GM23338 (cell line): Measurements from ENCODE around the gene SUB1. TPM values are rescaled to one million over a fixed set of nuclear protein-coding genes. Genes with fewer than 3 reads are reported as not detected.

Experiments used
- ATAC-seq: fragments of 200-7000 bp; cut with Tn5 transposase; 3 replicates; pipeline ENCODE4 v1.9.1; 2020
- DNase-seq: peaks from one replicate; pipeline ENCODE4 v3.0.0-alpha.2; 2015; ENCODE audit warnings: low spot score
- H2AFZ ChIP-seq: fragments of 200-600 bp; sonication (generic); 2 replicates; pipeline ENCODE4 v1.8.0; 2016; ENCODE audit warnings: antibody characterized with exemption, mild to moderate bottlenecking, moderate library complexity
- H3F3A ChIP-seq: fragments of 200-600 bp; sonication (generic); replicated peaks from 2 replicates; pipeline ENCODE4 v1.8.0; 2017; ENCODE audit warnings: antibody characterized with exemption, mixed run types, low read depth
- H3K27ac ChIP-seq: fragments of 200-600 bp; sonication (generic); 2 replicates; pipeline ENCODE4 v1.6.1; 2016; ENCODE audit warnings: low read depth
- H3K27me3 ChIP-seq: fragments of 200-600 bp; sonication (generic); 2 replicates; pipeline ENCODE4 v1.8.0; 2016; ENCODE audit warnings: mild to moderate bottlenecking, mixed run types, moderate library complexity; ENCODE audit not compliant: insufficient read depth
- H3K36me3 ChIP-seq: fragments of 200-600 bp; sonication (generic); 2 replicates; pipeline ENCODE4 v1.8.0; 2016; ENCODE audit warnings: mild to moderate bottlenecking; ENCODE audit not compliant: insufficient read depth
- H3K4me1 ChIP-seq: fragments of 200-600 bp; sonication (generic); 2 replicates; pipeline ENCODE4 v1.8.0; 2016; ENCODE audit warnings: mild to moderate bottlenecking, moderate library complexity; ENCODE audit not compliant: insufficient read depth
- H3K4me2 ChIP-seq: fragments of 200-600 bp; sonication (generic); 2 replicates; pipeline ENCODE4 v1.7.1; 2017; ENCODE audit warnings: mixed run types
- H3K4me3 ChIP-seq: fragments of 200-600 bp; sonication (generic); 2 replicates; pipeline ENCODE4 v1.6.1; 2016; ENCODE audit warnings: mixed run types
- H3K79me2 ChIP-seq: fragments of 200-600 bp; sonication (generic); replicated peaks from 2 replicates; pipeline ENCODE4 v1.8.0; 2017; ENCODE audit warnings: mild to moderate bottlenecking; ENCODE audit not compliant: insufficient read depth
- H3K9me2 ChIP-seq: fragments of 200-600 bp; sonication (generic); 2 replicates; pipeline ENCODE4 v1.8.0; 2017; ENCODE audit not compliant: insufficient read depth
- H4K20me1 ChIP-seq: fragments of 200-600 bp; sonication (generic); replicated peaks from 2 replicates; pipeline ENCODE4 v1.8.0; 2017; ENCODE audit warnings: mild to moderate bottlenecking; ENCODE audit not compliant: insufficient read depth
- H3K27ac Mint-ChIP-seq: 2 replicates; pipeline ENCODE4 v1.8.0; 2020; ENCODE audit warnings: inconsistent platforms, mild to moderate bottlenecking, moderate library complexity, mixed read lengths
- H3K27me3 Mint-ChIP-seq: 3 replicates; pipeline ENCODE4 v1.8.0; 2022; ENCODE audit warnings: low read depth, mild to moderate bottlenecking, moderate library complexity, mixed read lengths, inconsistent platforms; ENCODE audit not compliant: insufficient read depth, poor library complexity
- H3K36me3 Mint-ChIP-seq: 3 replicates; pipeline ENCODE4 v1.8.0; 2021; ENCODE audit warnings: low read depth, mild to moderate bottlenecking, inconsistent platforms, moderate library complexity, mixed read lengths
- H3K4me1 Mint-ChIP-seq: 3 replicates; pipeline ENCODE4 v1.8.0; 2020; ENCODE audit warnings: mild to moderate bottlenecking, inconsistent platforms, mixed read lengths
- H3K4me3 Mint-ChIP-seq: 3 replicates; pipeline ENCODE4 v1.8.0; 2021; ENCODE audit warnings: moderate library complexity, mild to moderate bottlenecking, inconsistent platforms, mixed read lengths
- H3K9me3 Mint-ChIP-seq: 3 replicates; pipeline ENCODE4 v1.8.0; 2020; ENCODE audit warnings: moderate library complexity, mild to moderate bottlenecking, inconsistent platforms, mixed read lengths
- CREB1 ChIP-seq: fragments of 250-450 bp; sonication (Bioruptor Pico); IDR thresholded peaks from 2 replicates; pipeline ENCODE4 v1.5.0; 2020; ENCODE audit warnings: low read depth, mild to moderate bottlenecking, moderate library complexity
- EZH2 ChIP-seq: fragments of 200-600 bp; sonication (generic); IDR thresholded peaks from one replicate; pipeline ENCODE4 v1.8.0; 2017; ENCODE audit warnings: antibody characterized with exemption, mild to moderate bottlenecking, low read depth; ENCODE audit not compliant: unreplicated experiment
- EZH2phosphoT487 ChIP-seq: fragments of 200-600 bp; sonication (generic); IDR thresholded peaks from one replicate; pipeline ENCODE4 v1.8.1; 2018; ENCODE audit warnings: antibody characterized with exemption; ENCODE audit not compliant: unreplicated experiment
- JUNB ChIP-seq: IDR thresholded peaks from one replicate; pipeline ENCODE4 v1.6.1; 2016; ENCODE audit warnings: antibody characterized with exemption; ENCODE audit not compliant: unreplicated experiment
- NANOG ChIP-seq: IDR thresholded peaks from 2 replicates; pipeline ENCODE4 v1.6.1; 2016; ENCODE audit warnings: antibody characterized with exemption, borderline replicate concordance
- POLR2AphosphoS5 ChIP-seq: IDR thresholded peaks from 2 replicates; pipeline ENCODE4 v1.6.1; 2016; ENCODE audit warnings: antibody characterized with exemption, low read depth
- ZNF114 ChIP-seq: fragments of 250-450 bp; sonication (Bioruptor Pico); IDR thresholded peaks from 2 replicates; pipeline ENCODE4 v1.5.0; 2020; ENCODE audit warnings: mild to moderate bottlenecking, moderate library complexity
- ZNF331 ChIP-seq: fragments of 250-450 bp; sonication (Bioruptor Pico); IDR thresholded peaks from 2 replicates; pipeline ENCODE4 v1.5.0; 2020; ENCODE audit warnings: low read depth, mild to moderate bottlenecking, moderate library complexity
- polyA plus RNA-seq: library from polyadenylated mRNA; unstranded; fragments of >200 nt; fragmentation: Nextera tagmentation; extraction: Ambion mirVana; gene quantifications from 2 replicates; pipeline ENCODE4 v1.2.1, GENCODE V29; 2016
- total RNA-seq: library from RNA; depleted of rRNA; stranded (reverse); fragments of >200 nt; shearing (Covaris generic); gene quantifications from 2 replicates; pipeline ENCODE4 v1.2.3, GENCODE V29; 2014; rRNA removed
- TF ChIP-seq, protein P1 (sequence below), 2 experiments: fragments of 200-600 bp in 1 of 2; sonication (generic) in 1 of 2; conservative IDR thresholded peaks; 2 replicates each; pipeline versions ENCODE4 v1.5.1 to v1.6.1; 2016 to 2017; ENCODE audit warnings: antibody characterized with exemption in 2 of 2, low read depth in 2 of 2, mild to moderate bottlenecking in 2 of 2, moderate library complexity in 1 of 2
- TF ChIP-seq, protein P2 (sequence below): IDR thresholded peaks from 2 replicates; pipeline ENCODE4 v1.6.1; 2016; ENCODE audit warnings: antibody characterized with exemption
- TF ChIP-seq, protein P3 (sequence below): IDR thresholded peaks from one replicate; pipeline ENCODE4 v1.6.1; 2018; ENCODE audit warnings: antibody characterized with exemption; ENCODE audit not compliant: unreplicated experiment

The SUB1 gene
- total and polyA plus RNA-seq, 2 experiments from 2014 or later = 365 to 1,041 TPM

DNA sequence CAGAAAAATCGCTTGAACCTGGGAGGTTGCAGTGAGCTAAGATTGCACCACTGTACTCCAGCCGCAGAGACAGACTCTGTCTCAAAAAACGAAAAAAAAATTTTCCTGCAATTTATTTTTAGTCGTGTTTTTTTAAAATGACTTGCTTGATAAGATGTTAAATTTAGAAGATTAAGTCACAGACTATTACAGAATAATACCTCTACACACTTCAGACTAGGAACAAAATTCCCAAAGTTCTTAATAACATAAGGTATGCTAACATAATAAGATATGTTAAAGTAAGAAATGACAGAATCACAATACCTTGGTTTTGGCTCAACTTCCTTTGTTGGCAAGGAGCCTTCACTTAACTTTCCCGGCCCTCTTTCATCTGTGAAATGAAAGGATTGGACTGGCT, 66.3 kb downstream of the SUB1 start:
- Histone ChIP-seq H3K9me2 (peaks cover 3% of the 10 kb centered on the region; the same call in 1 of the 2 replicates), H3K27me3 (no peaks in the 10 kb centered on the region), H3K4me2 (no peak overlapping the region), H4K20me1 (no peaks in the 10 kb centered on the region), H2AFZ (no peak overlapping the region), H3K27ac (no peak overlapping the region), H3F3A (no peaks in the 10 kb centered on the region), H3K4me1 (no peaks in the 10 kb centered on the region), H3K4me3 (no peak overlapping the region), H3K79me2 (no peaks in the 10 kb centered on the region), H3K36me3 (no peaks in the 10 kb centered on the region)
- H3K27ac Mint-ChIP-seq = no peak overlapping the region
- ATAC-seq = no peak
- no peaks in the 10 kb centered on the region for H3K4me1 Mint-ChIP-seq
- H3K9me3 Mint-ChIP-seq = peaks cover 34% of the 10 kb centered on the region
- DNase-seq = no peak
- no peak overlapping the region for H3K4me3 Mint-ChIP-seq
- TF ChIP-seq, protein P1, sequence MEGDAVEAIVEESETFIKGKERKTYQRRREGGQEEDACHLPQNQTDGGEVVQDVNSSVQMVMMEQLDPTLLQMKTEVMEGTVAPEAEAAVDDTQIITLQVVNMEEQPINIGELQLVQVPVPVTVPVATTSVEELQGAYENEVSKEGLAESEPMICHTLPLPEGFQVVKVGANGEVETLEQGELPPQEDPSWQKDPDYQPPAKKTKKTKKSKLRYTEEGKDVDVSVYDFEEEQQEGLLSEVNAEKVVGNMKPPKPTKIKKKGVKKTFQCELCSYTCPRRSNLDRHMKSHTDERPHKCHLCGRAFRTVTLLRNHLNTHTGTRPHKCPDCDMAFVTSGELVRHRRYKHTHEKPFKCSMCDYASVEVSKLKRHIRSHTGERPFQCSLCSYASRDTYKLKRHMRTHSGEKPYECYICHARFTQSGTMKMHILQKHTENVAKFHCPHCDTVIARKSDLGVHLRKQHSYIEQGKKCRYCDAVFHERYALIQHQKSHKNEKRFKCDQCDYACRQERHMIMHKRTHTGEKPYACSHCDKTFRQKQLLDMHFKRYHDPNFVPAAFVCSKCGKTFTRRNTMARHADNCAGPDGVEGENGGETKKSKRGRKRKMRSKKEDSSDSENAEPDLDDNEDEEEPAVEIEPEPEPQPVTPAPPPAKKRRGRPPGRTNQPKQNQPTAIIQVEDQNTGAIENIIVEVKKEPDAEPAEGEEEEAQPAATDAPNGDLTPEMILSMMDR (conservative IDR thresholded peaks at IDR 0.05; ENCODE audit: low read depth in 2 of 2) = no peak
- TF ChIP-seq EZH2phosphoT487 = no peak
- no peak for TF ChIP-seq POLR2AphosphoS5
- TF ChIP-seq ZNF114 (CRISPR knock-in tag) = no peak
- TF ChIP-seq JUNB = no peak
- TF ChIP-seq CREB1 = no peak
- TF ChIP-seq, protein P2, sequence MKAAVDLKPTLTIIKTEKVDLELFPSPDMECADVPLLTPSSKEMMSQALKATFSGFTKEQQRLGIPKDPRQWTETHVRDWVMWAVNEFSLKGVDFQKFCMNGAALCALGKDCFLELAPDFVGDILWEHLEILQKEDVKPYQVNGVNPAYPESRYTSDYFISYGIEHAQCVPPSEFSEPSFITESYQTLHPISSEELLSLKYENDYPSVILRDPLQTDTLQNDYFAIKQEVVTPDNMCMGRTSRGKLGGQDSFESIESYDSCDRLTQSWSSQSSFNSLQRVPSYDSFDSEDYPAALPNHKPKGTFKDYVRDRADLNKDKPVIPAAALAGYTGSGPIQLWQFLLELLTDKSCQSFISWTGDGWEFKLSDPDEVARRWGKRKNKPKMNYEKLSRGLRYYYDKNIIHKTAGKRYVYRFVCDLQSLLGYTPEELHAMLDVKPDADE = no peak
- TF ChIP-seq EZH2 = no peak
- TF ChIP-seq, protein P3, sequence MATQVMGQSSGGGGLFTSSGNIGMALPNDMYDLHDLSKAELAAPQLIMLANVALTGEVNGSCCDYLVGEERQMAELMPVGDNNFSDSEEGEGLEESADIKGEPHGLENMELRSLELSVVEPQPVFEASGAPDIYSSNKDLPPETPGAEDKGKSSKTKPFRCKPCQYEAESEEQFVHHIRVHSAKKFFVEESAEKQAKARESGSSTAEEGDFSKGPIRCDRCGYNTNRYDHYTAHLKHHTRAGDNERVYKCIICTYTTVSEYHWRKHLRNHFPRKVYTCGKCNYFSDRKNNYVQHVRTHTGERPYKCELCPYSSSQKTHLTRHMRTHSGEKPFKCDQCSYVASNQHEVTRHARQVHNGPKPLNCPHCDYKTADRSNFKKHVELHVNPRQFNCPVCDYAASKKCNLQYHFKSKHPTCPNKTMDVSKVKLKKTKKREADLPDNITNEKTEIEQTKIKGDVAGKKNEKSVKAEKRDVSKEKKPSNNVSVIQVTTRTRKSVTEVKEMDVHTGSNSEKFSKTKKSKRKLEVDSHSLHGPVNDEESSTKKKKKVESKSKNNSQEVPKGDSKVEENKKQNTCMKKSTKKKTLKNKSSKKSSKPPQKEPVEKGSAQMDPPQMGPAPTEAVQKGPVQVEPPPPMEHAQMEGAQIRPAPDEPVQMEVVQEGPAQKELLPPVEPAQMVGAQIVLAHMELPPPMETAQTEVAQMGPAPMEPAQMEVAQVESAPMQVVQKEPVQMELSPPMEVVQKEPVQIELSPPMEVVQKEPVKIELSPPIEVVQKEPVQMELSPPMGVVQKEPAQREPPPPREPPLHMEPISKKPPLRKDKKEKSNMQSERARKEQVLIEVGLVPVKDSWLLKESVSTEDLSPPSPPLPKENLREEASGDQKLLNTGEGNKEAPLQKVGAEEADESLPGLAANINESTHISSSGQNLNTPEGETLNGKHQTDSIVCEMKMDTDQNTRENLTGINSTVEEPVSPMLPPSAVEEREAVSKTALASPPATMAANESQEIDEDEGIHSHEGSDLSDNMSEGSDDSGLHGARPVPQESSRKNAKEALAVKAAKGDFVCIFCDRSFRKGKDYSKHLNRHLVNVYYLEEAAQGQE = no peak
- no peak for TF ChIP-seq ZNF331 (CRISPR knock-in tag)
- no peak for TF ChIP-seq NANOG
- H3K36me3 Mint-ChIP-seq = peaks cover 15% of the 10 kb centered on the region; the same call in 2 of the 3 replicates
- H3K27me3 Mint-ChIP-seq = no peaks in the 10 kb centered on the region

Other genes starting within 250 kb of the SUB1 start
- gene ZFR, start 140.8 kb upstream of the SUB1 start, total RNA-seq = 103 and 107 TPM in 2 replicates
- 79.2 and 92.4 TPM in 2 replicates for gene ZFR, start 140.8 kb upstream of the SUB1 start, polyA plus RNA-seq
- 0.04 and 0.07 TPM in 2 replicates for gene NPR3, start 125.8 kb downstream of the SUB1 start, total RNA-seq
- gene NPR3, start 125.8 kb downstream of the SUB1 start, polyA plus RNA-seq = 0.15 TPM in 1 of 2 replicates, not detected in the other